RWPE2 (cell line): ENCODE data around the gene PRPF18.

Experiments used
- ATAC-seq: fragments of 200-7000 bp; cut with Tn5 transposase; 3 replicates; pipeline ENCODE4 v1.9.1; 2021; ENCODE audit warnings: low read depth
- DNase-seq: peaks from one replicate; pipeline ENCODE4 v3.0.0-alpha.2; 2020; ENCODE audit warnings: low spot score
- H3K27ac ChIP-seq: fragments of 450-650 bp; 2 replicates; pipeline ENCODE4 v1.5.1; 2017; ENCODE audit warnings: mild to moderate bottlenecking; ENCODE audit not compliant: poor library complexity, severe bottlenecking
- H3K27me3 ChIP-seq: fragments of 250-450 bp; sonication (Bioruptor Pico); 2 replicates; pipeline ENCODE4 v1.5.1; 2021; ENCODE audit warnings: mild to moderate bottlenecking, moderate library complexity; ENCODE audit not compliant: insufficient read depth, poor library complexity, severe bottlenecking
- H3K36me3 ChIP-seq: fragments of 250-450 bp; sonication (Bioruptor Pico); 2 replicates; pipeline ENCODE4 v1.5.1; 2020; ENCODE audit warnings: low read depth, mild to moderate bottlenecking, moderate library complexity
- H3K4me1 ChIP-seq: fragments of 250-450 bp; sonication (Bioruptor Pico); 2 replicates; pipeline ENCODE4 v1.5.1; 2021; ENCODE audit warnings: mild to moderate bottlenecking, moderate library complexity; ENCODE audit not compliant: insufficient read depth, poor library complexity, severe bottlenecking
- H3K4me3 ChIP-seq: fragments of 250-450 bp; sonication (Bioruptor Pico); 2 replicates; pipeline ENCODE4 v1.5.1; 2021; ENCODE audit warnings: mild to moderate bottlenecking, moderate library complexity; ENCODE audit not compliant: severe bottlenecking
- H3K9me3 ChIP-seq: fragments of 250-450 bp; sonication (Bioruptor Pico); 2 replicates; pipeline ENCODE4 v1.5.1; 2021; ENCODE audit warnings: mild to moderate bottlenecking, moderate library complexity; ENCODE audit not compliant: severe bottlenecking
- CTCF ChIP-seq: fragments of 450-650 bp; IDR thresholded peaks from one replicate; pipeline ENCODE4 v1.5.1; 2017; ENCODE audit warnings: mild to moderate bottlenecking, moderate library complexity; ENCODE audit not compliant: poor library complexity, severe bottlenecking

Gene PRPF18

GRCh38 chr10:13589316-13589715 is 2.6 kb downstream of the PRPF18 start:
- peak; percentile 21 for TF ChIP-seq CTCF
- ATAC-seq (no peak), DNase-seq (no peak)
- Histone ChIP-seq H3K27me3 (no peaks in the 10 kb centered on the region), H3K27ac (no peak overlapping the region), H3K36me3 (peaks cover 17% of the 10 kb centered on the region), H3K4me1 (peaks cover 5% of the 10 kb centered on the region), H3K9me3 (no peaks in the 10 kb centered on the region), H3K4me3 (no peak overlapping the region)

GRCh38 chr10:13590886-13591285 is 4.1 kb downstream of the PRPF18 start:
- ATAC-seq (no peak), DNase-seq (no peak)
- Histone ChIP-seq H3K27ac (no peak overlapping the region), H3K4me3 (no peak overlapping the region), H3K36me3 (peaks cover 22% of the 10 kb centered on the region), H3K27me3 (no peaks in the 10 kb centered on the region), H3K4me1 (peaks cover 5% of the 10 kb centered on the region), H3K9me3 (no peaks in the 10 kb centered on the region)
- TF ChIP-seq CTCF, result no peak

GRCh38 chr10:13592306-13592705 is 5.5 kb downstream of the PRPF18 start:
- no peak for DNase-seq
- Histone ChIP-seq H3K4me3 (no peak overlapping the region), H3K27me3 (no peaks in the 10 kb centered on the region), H3K9me3 (no peaks in the 10 kb centered on the region), H3K27ac (no peak overlapping the region), H3K4me1 (peaks cover 5% of the 10 kb centered on the region), H3K36me3 (peaks cover 22% of the 10 kb centered on the region)
- no peak for TF ChIP-seq CTCF
- no peak for ATAC-seq

GRCh38 chr10:13593535-13593934 is 6.8 kb downstream of the PRPF18 start:
- Histone ChIP-seq H3K4me3 (no peak overlapping the region), H3K27ac (no peak overlapping the region), H3K36me3 (peaks cover 30% of the 10 kb centered on the region), H3K4me1 (no peaks in the 10 kb centered on the region), H3K9me3 (no peaks in the 10 kb centered on the region), H3K27me3 (no peaks in the 10 kb centered on the region)
- DNase-seq, result no peak
- TF ChIP-seq CTCF, result no peak
- ATAC-seq, result no peak

- Histone ChIP-seq H3K9me3 (no peaks in the 10 kb centered on the region), H3K36me3 (peaks cover 28% of the 10 kb centered on the region), H3K27ac (no peak overlapping the region), H3K27me3 (no peaks in the 10 kb centered on the region), H3K4me3 (no peak overlapping the region), H3K4me1 (no peaks in the 10 kb centered on the region)
- DNase-seq, result no peak
- no peak for ATAC-seq
- TF ChIP-seq CTCF, result no peak
Measured at GRCh38 chr10:13594641-13595040, 7.9 kb downstream of the PRPF18 start.
